Stimulated activated CD8-positive, alpha-beta memory T cell treated with anti-CD3 and anti-CD28 coated beads, Interleukin-12 subunit alpha, Interleukin-12 subunit beta, amount 100 ng/mL, for 24 hours (primary cell): Measurements from ENCODE around the gene KCNF1.

Source experiments
- DNase-seq: peaks from one replicate; pipeline ENCODE4 v3.0.0-alpha.2; 2020; ENCODE audit errors: extremely low read depth

Gene KCNF1

GRCh38 chr2:10880586-10881321, 31.0 kb upstream of the KCNF1 start:
- no peak for DNase-seq

GRCh38 chr2:10882568-10882967, 29.2 kb upstream of the KCNF1 start:
- DNase-seq: no peak

- no peak for DNase-seq
Observed at GRCh38 chr2:10883066-10883465, 28.7 kb upstream of the KCNF1 start.

- no peak for DNase-seq
Observed at GRCh38 chr2:10883801-10884478, 27.8 kb upstream of the KCNF1 start.

GRCh38 chr2:10884574-10884975, 27.2 kb upstream of the KCNF1 start:
- DNase-seq: no peak

DNA sequence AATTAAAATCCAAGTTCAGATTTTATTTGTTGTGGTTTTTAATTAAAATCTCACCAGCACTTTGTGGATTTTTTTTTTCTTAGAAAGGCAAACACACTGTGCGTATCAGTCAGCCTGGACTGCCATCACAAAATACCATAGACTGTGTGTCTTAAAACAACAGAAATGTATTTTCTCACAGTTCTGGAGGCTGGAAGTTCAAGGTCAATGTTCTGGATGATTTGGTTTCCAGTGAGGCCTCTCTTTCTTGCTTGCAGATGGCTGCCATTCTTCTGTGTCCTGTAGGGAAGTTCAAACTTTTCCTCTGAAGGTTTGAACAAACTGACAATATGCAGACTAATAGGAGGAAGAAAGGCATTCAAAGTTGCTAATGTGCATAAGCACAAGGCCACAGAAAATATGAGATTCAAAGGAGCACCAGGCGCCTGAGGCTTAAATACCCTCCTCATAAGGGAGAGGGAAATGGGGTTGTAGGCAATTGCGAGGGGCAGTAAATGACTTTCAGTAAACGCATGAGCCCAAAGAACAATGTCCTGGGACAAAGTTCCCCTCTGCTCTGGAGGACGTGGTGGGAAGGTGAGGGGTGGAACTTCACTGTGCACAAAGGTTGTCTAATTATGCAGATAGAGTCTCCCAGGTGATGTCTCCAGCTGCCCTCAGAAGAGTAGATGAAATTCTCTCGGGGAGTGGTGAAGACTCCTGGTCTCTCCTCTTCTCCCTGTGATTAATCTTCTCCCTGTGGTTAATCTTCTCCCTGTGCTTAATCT, 26.5 kb upstream of the KCNF1 start:
- no peak for DNase-seq

- DNase-seq: no peak
Observed at GRCh38 chr2:10887476-10887875, 24.3 kb upstream of the KCNF1 start.

DNA sequence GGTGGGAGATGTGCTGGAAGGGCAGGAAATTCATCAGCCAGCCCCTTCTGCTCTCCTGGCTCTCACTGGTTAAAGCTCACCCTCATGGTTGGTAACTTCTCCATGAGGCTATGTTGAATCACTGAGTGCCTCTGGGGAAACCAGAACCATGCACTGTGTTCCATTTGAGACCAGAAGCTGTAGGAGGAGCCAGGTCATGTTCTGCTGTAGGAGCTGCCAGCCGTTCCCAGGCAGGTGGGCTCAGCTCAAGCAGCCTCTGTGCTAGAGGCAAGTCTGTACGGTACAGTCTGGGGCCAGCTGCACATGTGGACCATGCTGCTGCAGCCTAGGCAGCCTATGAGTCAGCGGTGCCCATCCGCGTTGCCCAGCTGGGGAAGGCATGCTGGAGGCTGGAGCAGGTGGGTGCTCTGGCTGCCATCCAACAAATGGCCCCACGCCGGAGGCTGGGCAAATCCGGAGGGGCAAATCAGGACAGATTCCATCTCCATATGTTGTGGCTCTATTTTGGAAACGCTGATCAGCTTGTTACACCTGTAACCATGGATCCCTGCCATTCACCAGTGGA, 22.0 kb upstream of the KCNF1 start:
- no peak for DNase-seq

- DNase-seq: no peak
Observed at GRCh38 chr2:10890706-10891270, 20.9 kb upstream of the KCNF1 start.

GRCh38 chr2:10891390-10891789, 20.3 kb upstream of the KCNF1 start:
- no peak for DNase-seq

DNA sequence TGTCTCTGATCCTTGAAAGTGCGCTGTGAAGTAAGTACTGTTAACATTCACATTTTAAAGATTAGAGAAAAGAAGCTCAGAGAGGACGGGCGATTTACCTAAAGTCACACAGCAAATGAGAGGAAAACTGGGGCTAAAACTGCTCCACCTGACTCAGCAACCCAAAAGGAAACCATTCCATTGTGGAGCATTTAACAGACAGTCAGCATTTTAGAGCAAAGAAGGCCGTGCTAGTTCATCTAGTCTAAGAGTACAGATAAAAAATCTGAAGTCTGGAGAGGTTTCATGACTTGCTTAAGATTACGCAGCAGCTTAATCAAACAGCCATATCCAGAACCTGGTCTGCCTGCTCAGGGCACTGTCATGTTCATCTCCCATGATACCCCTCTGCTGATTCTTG, 19.9 kb upstream of the KCNF1 start:
- no peak for DNase-seq

GRCh38 chr2:10892316-10892715, 19.4 kb upstream of the KCNF1 start:
- no peak for DNase-seq

DNA sequence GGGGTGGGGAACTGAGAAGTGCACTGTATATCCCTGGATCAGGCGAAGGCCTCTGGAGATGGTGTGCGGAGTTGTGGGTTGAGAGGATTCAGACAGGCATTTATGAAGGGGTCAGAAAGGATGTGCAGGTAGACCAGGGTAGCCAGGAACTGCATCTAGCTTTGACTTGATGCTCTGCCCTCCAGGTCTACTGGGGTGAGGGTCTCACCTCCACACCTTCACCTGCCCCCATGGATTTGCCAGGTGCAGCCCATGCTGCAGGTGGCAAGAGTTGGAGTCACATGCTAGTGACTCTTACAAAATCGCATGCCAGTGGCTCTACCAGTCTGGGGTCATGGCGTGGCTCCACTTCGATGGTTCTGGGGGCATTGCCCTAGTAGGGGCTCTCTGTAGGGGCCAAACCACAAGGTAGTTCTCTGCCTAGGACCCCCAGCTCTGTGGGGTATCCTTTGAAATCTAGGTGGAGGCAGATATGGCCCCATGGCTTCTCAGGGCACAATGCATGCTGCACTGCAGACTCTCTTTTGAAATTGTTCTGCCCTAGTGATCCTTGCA, 18.9 kb upstream of the KCNF1 start:
- no peak for DNase-seq

GRCh38 chr2:10894264-10894935, 17.3 kb upstream of the KCNF1 start:
- no peak for DNase-seq

DNA sequence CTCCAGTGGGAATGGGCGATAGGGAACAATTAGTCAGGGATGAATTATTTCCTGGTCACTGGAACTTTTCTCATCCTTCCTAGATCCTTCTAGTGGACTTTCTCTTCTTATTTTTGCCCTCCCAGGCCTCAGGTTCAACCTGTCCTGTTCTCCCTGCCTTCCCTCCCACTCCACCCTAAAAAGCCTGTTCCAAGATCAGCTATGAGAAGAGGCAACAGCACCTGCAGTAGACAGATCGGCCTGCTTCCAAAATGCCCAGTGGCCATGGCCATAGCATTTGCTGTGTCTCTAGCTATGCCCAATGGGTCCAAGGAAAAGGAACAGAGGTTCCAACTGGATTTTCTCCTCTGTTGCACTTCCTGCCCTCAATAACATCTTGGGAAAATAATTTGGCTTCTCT, 16.5 kb upstream of the KCNF1 start:
- no peak for DNase-seq

- DNase-seq: no peak
Observed at GRCh38 chr2:10897956-10898355, 13.8 kb upstream of the KCNF1 start.

DNA sequence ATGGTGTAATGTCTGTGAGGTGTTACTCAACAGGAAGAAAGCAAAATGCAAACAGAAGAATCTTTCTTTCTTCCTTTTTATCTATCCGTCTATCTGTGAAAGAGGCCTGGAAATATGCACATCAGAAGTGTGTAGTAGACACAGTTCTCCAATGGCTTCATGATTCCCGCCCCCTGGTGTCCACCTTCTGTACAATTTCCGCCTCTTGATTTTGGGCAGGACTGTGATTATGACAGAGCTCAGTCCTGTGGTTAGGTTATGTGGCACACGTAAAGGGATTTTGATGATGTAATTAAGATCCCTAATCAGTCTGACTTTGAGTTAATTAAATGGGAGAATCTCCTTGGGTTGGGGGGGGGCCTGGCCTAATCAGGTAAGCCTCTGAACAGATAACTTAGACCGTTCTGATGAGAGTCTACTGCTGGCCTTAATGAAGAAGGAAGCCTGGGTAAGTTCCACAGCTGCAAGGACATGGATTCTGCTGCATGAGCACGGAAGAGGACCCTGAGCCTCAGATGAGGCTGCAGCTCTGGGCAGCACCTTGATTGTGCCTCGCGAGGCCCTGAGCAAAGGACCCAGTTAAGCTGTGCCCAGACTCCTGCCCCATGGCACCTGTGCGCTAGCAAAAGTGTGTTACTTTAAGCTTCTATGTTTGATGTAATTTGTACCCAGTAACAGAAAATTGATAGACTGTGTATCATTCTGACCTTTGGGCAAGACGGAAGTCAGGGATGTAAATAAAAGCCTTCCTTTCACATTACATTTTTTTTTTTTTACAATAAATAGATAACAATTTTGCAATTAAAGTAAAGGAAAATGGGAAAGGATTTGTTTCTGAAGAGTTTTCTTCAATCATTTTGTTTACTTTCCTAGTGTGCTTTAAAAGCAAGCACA, 11.3 kb upstream of the KCNF1 start:
- DNase-seq: no peak

DNA sequence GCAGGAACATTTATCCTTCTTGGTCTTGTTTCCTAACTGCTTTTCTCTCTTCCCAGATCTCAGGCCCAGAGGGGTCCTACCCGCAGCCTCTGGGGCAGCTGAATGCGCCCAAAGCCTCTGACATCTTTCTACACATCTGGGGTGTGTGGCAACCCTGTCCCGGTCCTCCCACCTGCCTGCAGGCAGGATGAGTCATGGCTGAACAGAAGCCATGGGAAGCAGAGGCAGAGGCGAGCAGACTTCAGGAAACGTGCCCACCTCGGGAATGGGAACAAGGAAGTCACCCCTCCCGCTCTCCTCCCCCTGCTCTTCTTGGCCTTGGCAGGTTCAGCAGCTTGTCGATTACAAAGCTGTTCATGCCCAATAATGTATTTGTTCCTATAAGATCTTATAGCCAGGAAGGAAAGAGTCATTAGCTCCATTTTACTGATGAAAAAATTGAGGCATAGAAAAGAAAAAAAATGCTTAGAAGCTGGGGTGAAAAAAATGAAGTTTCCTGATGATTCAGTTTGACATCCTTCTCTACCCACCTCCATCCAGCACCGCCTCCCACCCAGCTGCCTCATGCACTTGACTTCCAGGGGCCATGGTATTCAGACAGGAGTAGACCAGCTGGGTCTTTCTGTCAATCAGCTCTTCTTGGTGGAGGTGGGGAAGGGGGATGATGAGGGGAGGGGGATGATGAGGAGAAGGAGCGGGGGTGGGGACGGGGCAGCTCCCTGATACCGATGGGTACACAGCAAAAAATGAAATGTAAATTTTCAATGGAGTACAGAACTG, 10.4 kb upstream of the KCNF1 start:
- no peak for DNase-seq

- DNase-seq: no peak
Observed at GRCh38 chr2:10903861-10904210, 7.9 kb upstream of the KCNF1 start.

DNA sequence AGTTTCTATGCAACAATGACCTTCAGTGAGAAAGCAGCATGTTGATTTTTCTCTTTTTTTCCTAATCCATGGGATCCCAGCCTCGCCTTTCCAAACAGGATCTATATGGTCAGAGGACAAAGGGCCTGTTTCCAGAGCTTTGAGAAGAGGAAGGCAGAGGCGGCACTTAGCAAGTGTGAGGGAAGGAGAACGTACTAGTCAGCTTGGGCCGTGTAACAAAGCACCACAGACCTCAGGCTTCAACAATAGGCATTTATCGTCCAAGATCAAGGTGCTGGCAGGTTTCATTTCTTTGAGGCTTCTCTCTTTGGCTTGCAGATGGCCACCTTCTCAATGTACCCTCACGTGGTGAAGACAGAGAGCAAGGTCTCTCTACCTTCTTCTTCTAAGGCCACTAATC, 7.3 kb upstream of the KCNF1 start:
- no peak for DNase-seq
